Stimulated activated CD4-positive, alpha-beta T cell treated with anti-CD3 and anti-CD28 coated beads, Interleukin-1b, Interleukin-23, amount 100 ng/mL, for 1 hour (primary cell): ENCODE measurements around the gene UBE2J2.

Experiments used
- DNase-seq, 2 donors: peaks; one replicate each; pipeline ENCODE4 v3.0.0-alpha.2; 2020; ENCODE audit warnings: low read depth in 2 of 2

Gene UBE2J2

DNA sequence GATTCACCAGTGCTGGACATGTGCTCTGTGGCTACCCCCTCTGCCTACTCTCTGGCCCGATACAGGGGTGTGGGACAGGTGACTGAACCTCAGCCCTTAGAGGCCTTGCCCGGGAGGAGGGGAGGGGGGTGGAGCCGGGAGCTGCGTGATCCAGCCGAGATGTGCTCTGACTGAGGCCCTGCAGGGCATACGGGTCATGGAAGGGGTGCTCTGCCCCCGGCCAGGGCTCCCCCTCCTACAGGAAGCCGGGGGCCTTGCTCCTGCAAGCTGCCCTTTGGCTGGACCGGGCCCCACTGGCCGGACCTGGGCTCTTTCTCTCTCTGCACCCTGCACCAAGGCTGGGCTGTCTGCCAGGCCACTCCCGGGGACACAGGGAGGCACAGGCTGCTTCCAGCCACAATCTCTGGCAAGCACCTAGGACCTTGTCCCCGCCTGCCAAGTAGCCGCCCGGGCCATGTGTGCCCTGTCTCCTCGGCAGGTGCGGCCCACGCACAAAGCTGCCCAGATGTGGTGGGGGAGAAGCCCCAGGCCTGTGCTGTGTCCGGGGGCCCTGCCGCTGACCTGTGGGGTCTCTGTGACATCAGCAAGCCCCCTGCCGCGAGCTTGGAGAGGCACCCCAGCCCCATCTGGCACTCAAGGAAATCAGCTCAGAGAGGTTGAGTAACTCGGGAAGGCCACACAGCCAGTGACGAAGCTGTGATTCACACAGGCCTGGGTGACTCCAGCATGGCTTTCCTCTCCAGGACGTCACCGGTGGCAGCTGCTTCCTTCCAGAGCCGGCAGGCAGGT, 8.1 kb upstream of the UBE2J2 start:
- no peak for DNase-seq

- no peak for DNase-seq
Measured at GRCh38 chr1:1280782-1281481, 7.3 kb upstream of the UBE2J2 start.

DNA sequence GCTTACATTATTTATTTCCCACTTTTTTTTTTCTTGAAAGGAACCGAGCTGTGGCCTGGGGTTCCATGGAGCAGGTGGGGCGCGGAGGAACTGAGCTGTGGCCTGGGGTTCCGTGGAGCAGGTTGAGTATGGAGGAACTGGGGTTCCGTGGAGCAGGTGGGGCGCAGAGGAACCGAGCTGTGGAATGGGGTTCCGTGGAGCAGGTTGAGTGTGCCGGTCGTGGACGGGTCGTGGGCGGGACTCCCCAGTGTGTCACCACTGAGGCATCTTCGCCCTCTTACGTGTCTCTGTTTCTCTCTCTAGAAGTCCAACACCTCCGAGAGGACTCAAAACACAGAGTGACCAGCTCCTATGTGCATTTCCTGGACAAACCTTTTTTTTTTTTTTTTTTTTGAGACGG, 5.4 kb upstream of the UBE2J2 start:
- DNase-seq: no peak

DNA sequence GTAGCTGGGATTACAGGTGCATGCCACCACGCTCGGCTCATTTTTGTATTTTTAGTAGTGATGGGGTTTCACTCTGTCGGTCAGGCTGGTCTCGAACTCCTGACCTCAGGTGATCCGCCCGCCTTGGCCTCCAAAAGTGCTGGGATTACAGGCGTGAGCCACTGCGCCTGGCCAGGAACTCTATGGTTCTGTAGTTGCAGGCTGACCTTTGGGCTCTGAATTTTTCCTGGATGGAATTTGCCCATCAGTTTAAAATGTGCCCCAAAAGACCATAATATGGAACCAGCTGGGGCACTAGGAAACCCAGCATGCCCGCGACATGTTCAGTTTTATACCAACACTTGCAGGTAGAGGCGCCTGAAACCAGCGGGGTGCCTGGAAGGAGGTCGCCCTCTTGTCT, 5.0 kb upstream of the UBE2J2 start:
- DNase-seq: no peak

- no peak for DNase-seq
Measured at GRCh38 chr1:1275836-1276235, 2.2 kb upstream of the UBE2J2 start.

GRCh38 chr1:1274931-1275431, 1.3 kb upstream of the UBE2J2 start:
- no peak for DNase-seq

DNA sequence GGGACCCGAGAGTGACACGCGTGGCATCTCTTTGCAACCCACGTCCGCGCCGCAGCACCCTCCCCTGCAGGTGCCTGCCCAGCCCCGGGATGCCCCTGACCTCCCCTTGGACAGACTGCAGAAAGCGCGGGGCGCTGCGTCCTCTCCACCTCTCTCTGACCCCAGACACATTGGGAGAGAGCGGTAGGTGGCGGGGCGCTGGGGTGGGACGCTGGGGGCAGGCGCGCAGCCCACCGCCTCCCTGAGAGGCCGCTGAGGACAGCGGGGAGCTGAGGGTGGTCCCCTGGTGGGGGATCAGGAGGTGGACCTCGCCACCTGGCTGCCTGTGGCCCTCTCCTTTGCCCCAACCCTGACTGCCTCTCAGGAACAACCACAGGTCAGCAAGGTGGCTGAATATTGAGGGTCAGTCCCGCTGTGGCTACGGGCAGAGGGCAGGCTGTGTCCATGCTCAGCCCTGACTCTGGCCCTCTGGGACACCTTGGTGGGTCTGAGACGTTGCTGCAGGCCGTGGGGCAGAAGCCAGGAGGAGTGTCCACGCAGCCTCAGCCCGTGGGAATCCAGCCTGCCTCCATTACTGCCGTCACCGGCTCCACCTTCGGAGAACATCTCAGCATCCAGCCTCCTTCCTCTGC, 761 bp upstream of the UBE2J2 start:
- no peak for DNase-seq

- DNase-seq: no peak
Measured at GRCh38 chr1:1273209-1273511, 494 bp downstream of the UBE2J2 start.

DNA sequence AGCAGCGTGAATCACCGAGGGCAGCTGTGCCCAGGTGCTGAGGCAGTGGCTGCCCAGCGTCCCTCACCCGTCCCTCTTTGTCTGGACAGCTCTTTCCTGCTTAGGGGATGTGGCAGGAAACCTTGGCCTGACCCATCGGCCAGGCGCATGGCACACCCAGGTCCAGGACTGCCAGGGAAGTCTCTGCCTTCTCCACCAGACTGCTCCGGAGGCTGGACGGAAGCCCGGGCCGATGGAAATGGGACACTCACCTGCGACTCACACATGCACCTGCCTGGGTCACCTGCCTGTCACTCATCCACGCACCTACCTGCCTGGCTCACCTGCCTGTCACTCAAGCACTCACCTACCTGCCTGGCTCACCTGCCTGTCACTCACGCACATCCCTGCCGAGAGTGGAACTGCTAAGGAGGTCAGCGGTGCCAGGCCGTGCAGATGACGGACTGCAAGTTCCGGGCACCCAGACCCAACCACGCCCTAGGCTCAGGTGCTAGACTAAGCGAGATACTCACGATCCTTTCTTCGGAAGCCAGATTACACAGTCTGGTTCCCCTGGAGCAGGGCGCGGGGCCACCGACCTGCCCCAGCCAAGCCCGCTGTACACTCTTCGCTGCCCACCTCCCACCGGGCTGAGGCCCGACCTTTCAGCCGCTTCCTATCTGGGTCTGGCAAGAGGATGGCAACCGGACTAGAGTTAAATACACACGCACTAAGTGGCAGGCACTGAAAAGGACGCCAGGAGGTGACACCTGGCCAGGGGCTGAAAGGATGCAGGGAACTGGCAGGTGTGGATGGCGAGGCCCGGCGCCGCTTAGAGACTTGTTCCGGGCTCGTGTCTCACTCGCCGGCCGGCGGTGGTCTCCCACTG, 1.1 kb downstream of the UBE2J2 start:
- DNase-seq: no peak

GRCh38 chr1:1270813-1271212, 2.8 kb downstream of the UBE2J2 start:
- DNase-seq: no peak

DNA sequence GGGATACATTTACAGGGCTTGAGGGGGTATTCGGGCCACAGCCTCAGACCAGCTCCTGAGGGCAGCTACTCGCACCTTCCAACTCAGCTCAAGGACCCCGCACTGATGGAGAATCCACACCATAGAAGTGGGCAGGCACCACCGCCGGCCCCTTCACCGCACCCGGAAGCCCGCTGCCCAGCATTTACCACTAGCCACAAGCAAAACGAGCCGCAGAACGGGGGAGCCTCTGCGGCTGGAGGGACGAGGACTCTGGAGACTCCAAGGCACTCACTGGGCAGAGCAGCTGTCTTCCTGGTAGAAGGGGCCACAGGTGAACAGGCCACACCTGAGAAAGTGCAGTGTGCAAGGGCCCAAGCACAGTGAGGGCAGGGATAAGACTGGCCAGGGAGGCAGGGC, 5.4 kb downstream of the UBE2J2 start:
- no peak for DNase-seq

- no peak for DNase-seq
Measured at GRCh38 chr1:1267488-1268283, 6.0 kb downstream of the UBE2J2 start.

DNA sequence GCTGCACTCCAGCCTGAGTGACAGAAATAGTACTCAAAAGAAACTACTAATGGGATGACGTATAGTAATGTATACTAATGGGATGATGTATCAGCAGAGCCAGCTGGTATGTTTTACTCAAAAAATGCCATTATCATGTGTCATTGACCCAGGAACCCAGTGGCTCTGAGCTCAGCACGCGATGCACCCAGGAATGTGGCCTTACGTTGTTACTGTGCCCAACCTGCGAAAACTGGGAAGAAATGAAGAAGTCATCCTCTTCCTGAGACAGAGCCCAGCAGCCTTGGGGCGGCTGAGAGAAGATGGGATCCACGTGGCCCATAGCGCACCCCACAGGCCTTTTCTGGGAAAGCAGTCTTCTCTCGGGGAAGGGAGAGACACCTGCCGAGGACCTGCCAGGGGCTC, 8.8 kb downstream of the UBE2J2 start:
- DNase-seq: no peak

DNA sequence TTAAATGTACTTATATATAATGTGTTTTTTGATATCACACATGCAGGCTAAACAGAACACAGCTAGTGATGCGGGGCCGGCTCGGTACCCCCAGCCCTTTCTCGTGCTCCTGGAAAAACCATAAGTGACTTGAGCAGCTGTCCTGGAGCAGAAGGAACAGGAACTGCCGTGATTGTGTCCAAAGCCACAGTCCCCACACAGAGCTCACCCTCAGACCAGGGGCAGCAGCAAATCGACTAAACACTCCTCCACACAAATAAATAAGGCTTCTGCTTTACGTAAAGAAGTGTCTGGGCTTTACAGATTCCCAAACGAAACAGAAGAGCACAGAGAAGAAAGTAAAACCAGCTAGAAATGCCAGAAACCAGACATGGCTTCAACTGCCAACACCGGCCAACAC, 9.6 kb downstream of the UBE2J2 start:
- DNase-seq: no peak

DNA sequence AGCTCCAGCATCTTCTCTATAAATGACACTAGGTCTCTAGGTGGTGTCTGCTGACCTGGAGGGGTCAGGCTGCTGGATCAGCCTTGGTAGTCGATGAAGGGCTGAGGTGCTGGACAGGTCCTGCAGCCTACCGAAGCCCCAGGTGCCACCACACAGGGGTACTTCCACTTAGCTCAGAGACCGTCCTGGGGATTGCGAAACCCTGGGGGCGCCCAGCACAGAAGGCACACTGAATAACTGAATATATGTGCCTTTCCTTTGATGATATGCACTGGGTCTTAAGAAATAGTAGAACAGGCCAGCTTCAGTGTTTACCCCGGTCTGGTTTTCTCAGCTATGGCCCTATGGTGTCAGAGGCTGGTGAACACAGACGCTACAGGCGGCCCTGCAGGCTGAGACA, 10.9 kb downstream of the UBE2J2 start:
- no peak for DNase-seq

DNA sequence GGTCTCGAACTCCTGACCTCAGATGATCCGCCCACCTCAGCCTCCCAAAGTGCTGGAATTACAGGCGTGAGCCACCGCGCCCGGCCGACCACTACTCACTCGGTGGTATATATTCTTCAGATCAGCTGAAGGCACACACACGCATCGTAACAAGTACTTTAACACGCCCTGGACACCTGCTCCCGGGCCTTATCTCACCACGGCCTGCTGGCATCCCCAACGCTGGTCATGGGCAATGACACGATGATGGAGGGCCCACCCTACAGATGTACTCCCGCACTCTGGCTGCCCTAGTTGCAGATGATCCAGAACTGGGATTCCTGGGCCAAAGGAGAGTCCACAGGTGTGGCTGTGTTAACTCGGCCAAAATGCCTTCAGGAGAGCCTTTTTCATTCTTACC, 11.6 kb downstream of the UBE2J2 start:
- no peak for DNase-seq

GRCh38 chr1:1260843-1261560, 12.7 kb downstream of the UBE2J2 start:
- DNase-seq: no peak

DNA sequence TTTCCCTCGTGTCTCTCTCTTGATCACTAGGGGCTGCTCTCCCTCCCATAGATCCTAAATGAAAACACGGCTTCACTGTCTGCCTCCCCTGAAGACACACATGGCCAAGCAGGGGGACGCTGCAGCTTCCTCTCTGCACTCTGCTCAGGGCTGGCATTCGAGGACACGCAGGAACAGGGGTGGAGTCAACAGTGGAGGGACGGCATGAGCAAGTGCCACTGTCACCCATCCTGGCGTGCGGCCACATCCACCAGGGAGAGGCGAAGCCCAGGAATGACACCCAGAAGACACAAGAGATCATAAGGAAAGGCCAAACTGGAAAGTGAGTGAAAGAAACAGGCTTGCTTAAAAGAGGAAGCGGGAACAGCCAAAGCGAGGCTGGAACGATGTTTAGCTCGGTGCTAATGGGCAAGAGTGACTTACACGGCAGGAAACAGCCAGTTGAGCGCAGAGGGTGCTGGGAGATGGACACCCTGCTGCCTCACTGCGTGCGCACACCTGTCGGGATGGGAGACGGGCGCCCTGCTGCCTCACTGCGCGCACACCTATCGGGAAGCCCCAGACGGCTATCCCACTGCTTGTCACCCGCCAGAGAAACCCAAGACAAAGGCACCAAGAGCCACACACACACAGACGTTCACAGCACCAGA, 13.6 kb downstream of the UBE2J2 start:
- DNase-seq: no peak

- no peak for DNase-seq
Measured at GRCh38 chr1:1259540-1259939, 14.1 kb downstream of the UBE2J2 start.

DNA sequence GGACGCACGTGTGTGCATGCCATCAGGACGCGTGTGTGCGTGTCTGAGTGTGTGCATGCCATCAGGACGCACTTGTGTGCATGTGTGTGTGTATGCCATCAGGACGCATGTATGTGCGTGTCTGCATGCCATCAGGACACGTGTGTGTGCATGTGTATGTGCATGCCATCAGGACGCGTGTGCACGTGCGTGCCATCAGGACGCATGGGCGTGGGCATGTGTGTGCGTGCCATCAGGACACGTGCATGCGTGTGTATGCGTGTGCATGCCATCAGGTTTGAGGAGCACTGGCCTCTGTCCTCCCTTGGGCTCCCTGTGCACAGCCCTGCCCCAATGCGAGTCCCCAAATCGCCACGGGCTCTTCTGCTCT, 14.6 kb downstream of the UBE2J2 start:
- no peak for DNase-seq
